Uterus (tissue), 2 donors: ENCODE data around the gene PDXP.

Source experiments
- POLR2A ChIP-seq, 2 donors: fragments of 450-650 bp; IDR thresholded peaks; one replicate each; pipeline ENCODE4 v1.6.1; 2016; ENCODE audit warnings: antibody characterized with exemption in 2 of 2, mild to moderate bottlenecking in 1 of 2, moderate library complexity in 1 of 2
- TF ChIP-seq, protein P1 (sequence below), 4 experiments: fragments of 200-600 bp in 2 of 4; fragments of 450-650 bp in 2 of 4; sonication (generic) in 2 of 4; IDR thresholded peaks; one replicate each; pipeline ENCODE4 v1.5.1; 2016 to 2019; ENCODE audit warnings: antibody characterized with exemption in 4 of 4, mild to moderate bottlenecking in 2 of 4, moderate library complexity in 1 of 4

DNA sequence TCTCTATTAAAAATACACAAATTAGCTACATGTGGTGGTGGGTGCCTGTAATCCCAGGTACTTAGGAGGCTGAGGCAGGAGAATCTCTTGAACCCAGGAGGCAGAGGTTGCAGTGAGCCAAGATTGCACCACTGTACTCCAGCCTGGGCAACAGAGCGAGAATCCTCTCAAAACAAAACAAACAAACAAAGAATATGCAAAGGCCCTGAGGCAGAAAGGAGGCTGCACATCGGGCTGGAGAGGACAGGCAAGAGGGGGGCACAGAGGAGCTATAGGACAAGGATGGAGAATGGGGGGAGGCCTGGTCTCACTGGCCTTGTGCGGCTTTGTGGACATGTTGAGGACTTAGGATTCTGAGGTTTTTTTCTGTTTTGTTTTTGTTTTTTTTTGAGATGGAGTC, 46.7 kb downstream of the PDXP start:
- TF ChIP-seq, protein P1, sequence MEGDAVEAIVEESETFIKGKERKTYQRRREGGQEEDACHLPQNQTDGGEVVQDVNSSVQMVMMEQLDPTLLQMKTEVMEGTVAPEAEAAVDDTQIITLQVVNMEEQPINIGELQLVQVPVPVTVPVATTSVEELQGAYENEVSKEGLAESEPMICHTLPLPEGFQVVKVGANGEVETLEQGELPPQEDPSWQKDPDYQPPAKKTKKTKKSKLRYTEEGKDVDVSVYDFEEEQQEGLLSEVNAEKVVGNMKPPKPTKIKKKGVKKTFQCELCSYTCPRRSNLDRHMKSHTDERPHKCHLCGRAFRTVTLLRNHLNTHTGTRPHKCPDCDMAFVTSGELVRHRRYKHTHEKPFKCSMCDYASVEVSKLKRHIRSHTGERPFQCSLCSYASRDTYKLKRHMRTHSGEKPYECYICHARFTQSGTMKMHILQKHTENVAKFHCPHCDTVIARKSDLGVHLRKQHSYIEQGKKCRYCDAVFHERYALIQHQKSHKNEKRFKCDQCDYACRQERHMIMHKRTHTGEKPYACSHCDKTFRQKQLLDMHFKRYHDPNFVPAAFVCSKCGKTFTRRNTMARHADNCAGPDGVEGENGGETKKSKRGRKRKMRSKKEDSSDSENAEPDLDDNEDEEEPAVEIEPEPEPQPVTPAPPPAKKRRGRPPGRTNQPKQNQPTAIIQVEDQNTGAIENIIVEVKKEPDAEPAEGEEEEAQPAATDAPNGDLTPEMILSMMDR (IDR thresholded peaks at IDR 0.05) = no peak
- no peak for TF ChIP-seq POLR2A (IDR thresholded peaks at IDR 0.05)
